ENCODE results near the gene SUSD5. TPM values are rescaled to one million over a fixed set of nuclear protein-coding genes. Genes with fewer than 3 reads are reported as not detected.

Gene SUSD5
- total and polyA plus RNA-seq, 2 donors from 2014 or later: 1.2 to 13.8 TPM

- no peak overlapping the region for H3K9ac ChIP-seq (ENCODE audit: low read length in 3 of 3)
- TF ChIP-seq, protein P1, sequence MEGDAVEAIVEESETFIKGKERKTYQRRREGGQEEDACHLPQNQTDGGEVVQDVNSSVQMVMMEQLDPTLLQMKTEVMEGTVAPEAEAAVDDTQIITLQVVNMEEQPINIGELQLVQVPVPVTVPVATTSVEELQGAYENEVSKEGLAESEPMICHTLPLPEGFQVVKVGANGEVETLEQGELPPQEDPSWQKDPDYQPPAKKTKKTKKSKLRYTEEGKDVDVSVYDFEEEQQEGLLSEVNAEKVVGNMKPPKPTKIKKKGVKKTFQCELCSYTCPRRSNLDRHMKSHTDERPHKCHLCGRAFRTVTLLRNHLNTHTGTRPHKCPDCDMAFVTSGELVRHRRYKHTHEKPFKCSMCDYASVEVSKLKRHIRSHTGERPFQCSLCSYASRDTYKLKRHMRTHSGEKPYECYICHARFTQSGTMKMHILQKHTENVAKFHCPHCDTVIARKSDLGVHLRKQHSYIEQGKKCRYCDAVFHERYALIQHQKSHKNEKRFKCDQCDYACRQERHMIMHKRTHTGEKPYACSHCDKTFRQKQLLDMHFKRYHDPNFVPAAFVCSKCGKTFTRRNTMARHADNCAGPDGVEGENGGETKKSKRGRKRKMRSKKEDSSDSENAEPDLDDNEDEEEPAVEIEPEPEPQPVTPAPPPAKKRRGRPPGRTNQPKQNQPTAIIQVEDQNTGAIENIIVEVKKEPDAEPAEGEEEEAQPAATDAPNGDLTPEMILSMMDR (IDR thresholded peaks at IDR 0.05; ENCODE audit: borderline replicate concordance, extremely low read depth, insufficient read depth): no peak
- no peak for FAIRE-seq
Observed at GRCh38 chr3:33155301-33155700, 63.3 kb downstream of the SUSD5 start.

GRCh38 chr3:33153782-33154181 is 64.8 kb downstream of the SUSD5 start:
- TF ChIP-seq, protein P1 (IDR thresholded peaks at IDR 0.05; ENCODE audit: borderline replicate concordance, extremely low read depth, insufficient read depth): no peak
- intact Hi-C loops (cut with DNase I): no loop called here
- FAIRE-seq: no peak

More at GRCh38 chr3:33155301-33155700, 63.3 kb downstream of the SUSD5 start:
- H3K27me3 ChIP-seq (ENCODE audit: control insufficient read depth, insufficient read depth, low read length): no peaks in the 10 kb centered on the region
- H3K4me3 ChIP-seq (ENCODE audit: low read length in 3 of 3): no peak overlapping the region
- no peaks in the 10 kb centered on the region for H3K9me3 ChIP-seq (ENCODE audit: control insufficient read depth in 2 of 3, insufficient read depth in 1 of 3, low read length in 3 of 3)
- no peak overlapping the region for H3K27ac ChIP-seq (ENCODE audit: low read depth in 2 of 2, low read length in 2 of 2)
- H3K36me3 ChIP-seq (ENCODE audit: control insufficient read depth in 2 of 3, insufficient read depth in 3 of 3, low read length in 3 of 3): no peaks in the 10 kb centered on the region
- H3K4me1 ChIP-seq (ENCODE audit: control insufficient read depth in 2 of 3, insufficient read depth in 2 of 3, low read depth in 1 of 3, low read length in 3 of 3): no peaks in the 10 kb centered on the region
- no peak for DNase-seq
- intact Hi-C loops (cut with DNase I): no loop called here

DNA sequence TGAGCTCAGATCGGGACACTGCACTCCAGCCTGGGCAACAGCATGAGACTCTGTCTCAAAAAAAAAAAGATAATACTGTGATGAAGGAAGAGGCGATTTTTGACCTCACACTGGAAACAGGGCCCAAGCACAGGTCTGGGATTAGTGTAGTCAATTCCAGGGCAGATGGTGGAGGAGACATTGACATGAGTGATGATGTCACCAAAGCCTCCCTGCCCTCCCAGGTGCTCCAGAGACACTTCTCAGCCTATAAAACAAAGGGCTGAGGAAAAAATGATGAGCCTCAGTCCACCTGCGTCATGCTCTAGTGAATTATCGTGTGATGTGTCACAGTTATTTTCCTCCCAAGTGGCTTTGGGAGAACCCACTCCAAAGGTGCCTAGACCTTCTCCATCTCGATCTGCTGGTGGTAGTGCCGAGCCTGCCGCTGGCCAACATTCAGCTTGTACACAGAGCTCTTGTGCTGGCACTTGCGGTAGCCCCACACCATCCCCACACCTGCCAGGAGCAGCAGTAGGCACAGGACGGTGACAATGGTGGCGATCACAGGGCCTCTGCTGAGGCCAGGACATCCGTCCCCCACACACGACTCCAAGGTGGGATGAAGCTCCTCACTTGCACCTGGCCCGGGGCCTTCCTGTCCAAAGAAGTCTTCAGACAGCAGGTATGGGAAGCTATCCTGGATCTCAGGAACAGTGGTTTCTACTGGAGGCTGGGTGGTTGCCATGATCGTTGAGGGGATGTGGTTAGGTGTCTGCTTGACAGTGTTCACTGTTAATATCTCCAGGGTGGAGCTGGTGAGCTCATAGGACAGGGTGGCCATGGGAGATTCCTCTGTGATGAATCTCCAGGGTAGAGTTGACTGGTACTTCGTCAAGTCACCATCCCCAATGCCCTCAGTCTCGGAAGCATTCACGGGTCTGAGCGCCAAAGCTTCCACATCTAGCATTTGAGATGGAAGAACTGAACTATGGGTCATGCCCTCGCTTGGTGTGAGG is 65.9 kb downstream of the SUSD5 start:
- TF ChIP-seq, protein P1 (IDR thresholded peaks at IDR 0.05; ENCODE audit: borderline replicate concordance, extremely low read depth, insufficient read depth): no peak
- DNase-seq (no peak), FAIRE-seq (no peak)
- H3K4me1 ChIP-seq (ENCODE audit: control insufficient read depth in 2 of 3, insufficient read depth in 2 of 3, low read depth in 1 of 3, low read length in 3 of 3): no peaks in the 10 kb centered on the region
- no peak overlapping the region for H3K4me3 ChIP-seq (ENCODE audit: low read length in 3 of 3)
- intact Hi-C loops (cut with DNase I): no loop called here
- no peak overlapping the region for H3K9ac ChIP-seq (ENCODE audit: low read length in 3 of 3)
- H3K36me3 ChIP-seq (ENCODE audit: control insufficient read depth in 2 of 3, insufficient read depth in 3 of 3, low read length in 3 of 3): no peaks in the 10 kb centered on the region
- H3K27ac ChIP-seq (ENCODE audit: low read depth in 2 of 2, low read length in 2 of 2): no peak overlapping the region
- no peaks in the 10 kb centered on the region for H3K27me3 ChIP-seq (ENCODE audit: control insufficient read depth, insufficient read depth, low read length)
- no peaks in the 10 kb centered on the region for H3K9me3 ChIP-seq (ENCODE audit: control insufficient read depth in 2 of 3, insufficient read depth in 1 of 3, low read length in 3 of 3)

More at GRCh38 chr3:33153782-33154181, 64.8 kb downstream of the SUSD5 start:
- no peaks in the 10 kb centered on the region for H3K27me3 ChIP-seq (ENCODE audit: control insufficient read depth, insufficient read depth, low read length)
- DNase-seq: no peak
- no peak overlapping the region for H3K4me3 ChIP-seq (ENCODE audit: low read length in 3 of 3)
- no peaks in the 10 kb centered on the region for H3K9me3 ChIP-seq (ENCODE audit: control insufficient read depth in 2 of 3, insufficient read depth in 1 of 3, low read length in 3 of 3)
- no peak overlapping the region for H3K27ac ChIP-seq (ENCODE audit: low read depth in 2 of 2, low read length in 2 of 2)
- H3K4me1 ChIP-seq (ENCODE audit: control insufficient read depth in 2 of 3, insufficient read depth in 2 of 3, low read depth in 1 of 3, low read length in 3 of 3): no peaks in the 10 kb centered on the region
- no peak overlapping the region for H3K9ac ChIP-seq (ENCODE audit: low read length in 3 of 3)
- no peaks in the 10 kb centered on the region for H3K36me3 ChIP-seq (ENCODE audit: control insufficient read depth in 2 of 3, insufficient read depth in 3 of 3, low read length in 3 of 3)
